Calu3 (cell line): ENCODE measurements around the gene ANGPTL8. TPM values are rescaled to one million over a fixed set of nuclear protein-coding genes. Genes with fewer than 3 reads are reported as not detected.

ENCODE experiments used
- BruUV-seq: library from RNA; stranded (reverse); fragments of 400-500 nt; replicated peaks from 2 replicates; lab custom pipeline; 2021; lab: Mats Ljungman, UMichigan
- CTCF ChIA-PET: fragments of 300-600 bp; sonication (Branson Sonifier 250); formaldehyde crosslinking; loops from one replicate; lab custom pipeline; 2022; ENCODE audit warnings: antibody characterized with exemption; lab: Charles Lee
- DNase-seq: peaks from one replicate; pipeline ENCODE4 v3.0.0; 2022
- H3K27ac Mint-ChIP-seq: one replicate; pipeline ENCODE4 v1.8.0; 2022; ENCODE audit warnings: mixed read lengths; ENCODE audit not compliant: unreplicated experiment
- H3K27me3 Mint-ChIP-seq: one replicate; pipeline ENCODE4 v1.8.0; 2022; ENCODE audit warnings: mixed read lengths; ENCODE audit not compliant: unreplicated experiment
- H3K36me3 Mint-ChIP-seq: one replicate; pipeline ENCODE4 v1.8.0; 2022; ENCODE audit warnings: mild to moderate bottlenecking, moderate library complexity, mixed read lengths; ENCODE audit not compliant: insufficient read depth, unreplicated experiment
- H3K4me1 Mint-ChIP-seq: one replicate; pipeline ENCODE4 v1.8.0; 2022; ENCODE audit warnings: mild to moderate bottlenecking, low read depth, mixed read lengths; ENCODE audit not compliant: unreplicated experiment
- H3K4me3 Mint-ChIP-seq: one replicate; pipeline ENCODE4 v1.8.0; 2022; ENCODE audit warnings: mild to moderate bottlenecking, low read depth, moderate library complexity, mixed read lengths; ENCODE audit not compliant: unreplicated experiment
- H3K9me3 Mint-ChIP-seq: one replicate; pipeline ENCODE4 v1.8.0; 2022; ENCODE audit warnings: low read depth, mixed read lengths; ENCODE audit not compliant: unreplicated experiment
- CTCF ChIP-seq: fragments of 200-600 bp; IDR thresholded peaks from one replicate; pipeline ENCODE4 v1.8.0; 2022; ENCODE audit warnings: antibody characterized with exemption; ENCODE audit not compliant: unreplicated experiment
- intact Hi-C: fragments of 100-400 bp; cut with micrococcal nuclease; formaldehyde crosslinking; loops from one replicate; pipeline ENCODE4 v1.10.0; 2022; ENCODE audit not compliant: unreplicated experiment
- total RNA-seq: library from RNA; stranded (reverse); gene quantifications from 2 replicates; pipeline ENCODE4 v1.2.3, GENCODE V29; 2022

The ANGPTL8 gene
- total RNA-seq, 1 experiment from 2014 or later = not detected

DNA sequence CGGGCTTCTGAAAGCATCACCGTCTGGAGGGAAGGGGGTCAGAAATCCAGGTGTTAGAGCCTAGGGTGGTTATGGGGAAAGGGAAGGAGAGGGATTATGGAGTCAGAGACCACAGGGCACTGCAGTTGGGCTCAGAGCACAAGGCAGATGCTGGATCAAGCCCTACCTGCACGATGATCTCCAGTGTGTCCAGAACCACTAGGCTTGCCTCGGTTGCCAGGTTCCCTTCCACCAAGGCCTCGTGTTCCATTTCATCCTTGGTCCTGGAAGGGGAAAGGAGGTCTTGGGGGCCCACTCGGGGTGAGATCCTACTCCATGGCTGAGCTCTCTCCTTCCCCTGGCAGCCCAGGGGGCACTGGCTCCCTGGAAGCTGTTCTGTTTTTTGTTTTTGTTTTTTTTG is 25.0 kb upstream of the ANGPTL8 start:
- intact Hi-C loops = no loop called here
- no peak overlapping the region for H3K4me3 Mint-ChIP-seq
- DNase-seq = no peak
- no peak overlapping the region for H3K27ac Mint-ChIP-seq
- no peak for TF ChIP-seq CTCF
- BruUV-seq = no TSS peak
- H3K4me1 Mint-ChIP-seq = no peaks in the 10 kb centered on the region
- CTCF ChIA-PET = interaction anchor here (0.6 kb wide), 1 partner anchor 17 kb away, joined by 4 read pairs; no protein-coding TSS in a partner anchor
- no peaks in the 10 kb centered on the region for H3K27me3 Mint-ChIP-seq
- H3K36me3 Mint-ChIP-seq = peaks cover 5% of the 10 kb centered on the region
- no peaks in the 10 kb centered on the region for H3K9me3 Mint-ChIP-seq

DNA sequence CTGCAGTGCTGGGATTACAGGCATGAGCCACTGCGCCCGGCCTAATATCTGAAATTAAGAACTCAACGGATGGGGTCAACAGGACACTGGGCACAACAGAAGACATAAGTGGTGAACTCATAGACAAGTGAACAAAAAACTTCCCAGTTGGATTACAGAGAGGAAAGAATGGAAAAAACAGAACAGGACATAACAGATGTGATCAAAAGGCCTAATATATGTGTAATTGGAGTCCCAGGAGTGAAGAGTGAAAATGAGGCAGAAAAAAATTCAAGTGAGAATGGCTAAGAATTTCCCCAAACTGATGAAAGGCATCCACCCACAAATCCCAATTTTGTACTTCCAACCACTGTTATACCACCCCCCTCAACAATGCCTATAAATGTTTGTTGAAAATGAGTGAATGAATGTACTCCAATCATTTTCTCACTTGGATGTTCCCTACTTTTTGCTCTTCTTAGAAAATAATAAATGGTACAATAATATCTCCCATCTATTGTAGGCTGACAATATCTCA is 18.3 kb upstream of the ANGPTL8 start:
- no peak for TF ChIP-seq CTCF
- intact Hi-C loops = no loop called here
- Mint-ChIP-seq H3K27me3 (no peaks in the 10 kb centered on the region), H3K27ac (no peak overlapping the region), H3K4me3 (no peak overlapping the region), H3K36me3 (peaks cover 22% of the 10 kb centered on the region), H3K4me1 (no peaks in the 10 kb centered on the region), H3K9me3 (peaks cover 3% of the 10 kb centered on the region)
- BruUV-seq = no TSS peak
- CTCF ChIA-PET = no interaction called here
- DNase-seq = no peak

DNA sequence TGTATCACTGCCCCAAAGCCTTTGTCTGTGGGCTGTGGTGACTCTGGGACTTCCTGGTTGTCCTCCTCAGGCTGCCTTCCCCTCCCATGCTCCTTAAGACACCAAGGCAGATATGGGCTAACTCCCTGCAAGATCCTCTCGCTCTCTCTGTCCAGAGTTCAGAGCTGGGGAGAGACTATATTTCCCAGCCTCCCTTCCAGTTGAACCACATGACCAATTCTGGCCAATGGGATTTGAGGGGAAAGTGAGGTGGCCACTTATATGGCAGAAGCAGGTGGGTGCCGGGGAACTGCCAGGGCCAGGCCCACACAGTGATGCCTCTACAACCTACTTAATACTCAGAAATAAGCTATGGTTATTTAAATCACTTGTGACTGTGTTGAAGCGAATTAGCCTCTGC is 16.2 kb upstream of the ANGPTL8 start:
- H3K4me3 Mint-ChIP-seq = no peak overlapping the region
- H3K27me3 Mint-ChIP-seq = no peaks in the 10 kb centered on the region
- no peak for DNase-seq
- H3K4me1 Mint-ChIP-seq = no peaks in the 10 kb centered on the region
- CTCF ChIA-PET = no interaction called here
- peaks cover 3% of the 10 kb centered on the region for H3K9me3 Mint-ChIP-seq
- intact Hi-C loops = no loop called here
- BruUV-seq = no TSS peak
- no peak for TF ChIP-seq CTCF
- H3K36me3 Mint-ChIP-seq = peaks cover 24% of the 10 kb centered on the region
- no peak overlapping the region for H3K27ac Mint-ChIP-seq

DNA sequence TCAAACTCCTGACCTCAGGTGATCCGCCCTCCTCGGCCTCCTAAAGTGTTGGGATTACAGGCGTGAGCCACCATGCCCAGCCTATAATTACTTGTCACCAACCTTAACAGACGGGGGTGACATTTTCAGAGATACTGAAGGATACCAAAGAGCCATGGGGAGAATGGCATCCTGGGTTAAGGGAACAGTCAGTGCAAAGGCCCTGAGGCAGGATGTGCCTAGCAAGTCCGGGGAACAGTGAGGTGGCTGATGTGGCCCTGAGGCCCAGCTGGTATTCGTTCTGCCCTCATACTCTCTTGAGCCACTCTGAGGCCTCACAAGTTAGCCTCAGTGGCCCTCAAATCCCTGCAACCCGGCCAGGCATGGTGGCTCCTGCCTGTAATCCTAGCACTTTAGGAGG is 15.0 kb upstream of the ANGPTL8 start:
- TF ChIP-seq CTCF = no peak
- no peaks in the 10 kb centered on the region for H3K4me1 Mint-ChIP-seq
- intact Hi-C loops = no loop called here
- no peak for DNase-seq
- CTCF ChIA-PET = no interaction called here
- H3K9me3 Mint-ChIP-seq = peaks cover 3% of the 10 kb centered on the region
- no peaks in the 10 kb centered on the region for H3K27me3 Mint-ChIP-seq
- H3K27ac Mint-ChIP-seq = no peak overlapping the region
- H3K36me3 Mint-ChIP-seq = peaks cover 24% of the 10 kb centered on the region
- no peak overlapping the region for H3K4me3 Mint-ChIP-seq
- no TSS peak for BruUV-seq
